Activated T-cell treated with anti-CD3 and anti-CD28 coated beads, Interleukin-2, amount 50 U/mL, for 24 hours (primary cell): ENCODE results near the gene LCN6.
A peak's percentile ranks its signal among the peaks of the same experiment; 100 is the strongest.

Experiments
- DNase-seq: peaks from one replicate; pipeline ENCODE4 v3.0.0-alpha.2; 2020
- H3K27ac Mint-ChIP-seq: 2 replicates; pipeline ENCODE4 v1.8.0; 2020; ENCODE audit warnings: mild to moderate bottlenecking, mixed read lengths
- H3K27me3 Mint-ChIP-seq: 2 replicates; pipeline ENCODE4 v1.8.0; 2020; ENCODE audit warnings: mixed read lengths
- H3K36me3 Mint-ChIP-seq: 2 replicates; pipeline ENCODE4 v1.8.0; 2020; ENCODE audit warnings: low read depth, mixed read lengths
- H3K4me1 Mint-ChIP-seq: 2 replicates; pipeline ENCODE4 v1.8.0; 2020; ENCODE audit warnings: low read depth, mixed read lengths
- H3K4me3 Mint-ChIP-seq: 2 replicates; pipeline ENCODE4 v1.8.0; 2020; ENCODE audit warnings: mild to moderate bottlenecking, moderate library complexity, mixed read lengths
- H3K9me3 Mint-ChIP-seq: 2 replicates; pipeline ENCODE4 v1.8.0; 2020; ENCODE audit warnings: mixed read lengths

LCN6 gene

DNA sequence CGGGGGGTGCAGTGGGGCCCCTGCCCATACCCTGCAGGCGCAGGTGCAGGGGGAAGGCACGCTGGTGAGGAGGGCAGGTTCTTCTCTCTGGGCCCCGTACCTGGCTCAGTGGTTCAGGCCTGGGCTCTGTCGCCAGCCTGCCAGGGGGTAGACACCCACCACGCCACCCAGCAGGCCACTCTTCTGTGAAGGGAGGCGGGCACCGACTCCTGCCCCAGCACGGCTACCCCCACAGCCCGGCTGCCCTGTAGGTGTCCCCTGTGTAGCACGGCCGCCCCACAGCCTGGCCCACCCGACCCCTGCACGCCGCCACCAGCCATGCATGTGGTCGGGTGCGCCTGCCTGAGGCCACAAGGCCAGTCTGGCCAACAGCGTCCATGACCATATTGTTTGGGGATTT, 1.7 kb downstream of the LCN6 start:
- H3K36me3 Mint-ChIP-seq: no peaks in the 10 kb centered on the region
- peaks cover 3% of the 10 kb centered on the region for H3K9me3 Mint-ChIP-seq
- peaks cover 14% of the 10 kb centered on the region for H3K4me1 Mint-ChIP-seq
- no peak overlapping the region for H3K4me3 Mint-ChIP-seq
- peaks cover 38% of the 10 kb centered on the region for H3K27me3 Mint-ChIP-seq
- DNase-seq: no peak
- H3K27ac Mint-ChIP-seq: no peak overlapping the region

DNA sequence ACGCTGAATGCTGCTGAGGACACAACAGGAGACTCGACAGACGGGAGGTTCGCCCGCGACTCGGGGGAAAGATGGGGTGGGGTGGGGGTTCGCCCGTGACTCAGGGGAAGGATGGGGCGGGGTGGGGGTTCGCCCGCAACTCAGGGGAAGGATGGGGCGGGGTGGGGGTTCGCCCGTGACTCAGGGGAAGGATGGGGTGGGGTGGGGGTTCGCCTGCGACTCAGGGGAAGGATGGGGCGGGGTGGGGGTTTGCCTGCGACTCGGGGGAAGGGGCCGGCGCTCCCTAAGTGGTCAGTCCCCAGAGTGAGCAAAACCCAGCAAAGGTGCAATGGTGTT, 2.2 kb downstream of the LCN6 start:
- Mint-ChIP-seq H3K4me1 (peaks cover 17% of the 10 kb centered on the region), H3K4me3 (no peak overlapping the region), H3K36me3 (no peaks in the 10 kb centered on the region), H3K27ac (no peak overlapping the region), H3K9me3 (no peaks in the 10 kb centered on the region), H3K27me3 (peaks cover 35% of the 10 kb centered on the region)
- DNase-seq: no peak

DNA sequence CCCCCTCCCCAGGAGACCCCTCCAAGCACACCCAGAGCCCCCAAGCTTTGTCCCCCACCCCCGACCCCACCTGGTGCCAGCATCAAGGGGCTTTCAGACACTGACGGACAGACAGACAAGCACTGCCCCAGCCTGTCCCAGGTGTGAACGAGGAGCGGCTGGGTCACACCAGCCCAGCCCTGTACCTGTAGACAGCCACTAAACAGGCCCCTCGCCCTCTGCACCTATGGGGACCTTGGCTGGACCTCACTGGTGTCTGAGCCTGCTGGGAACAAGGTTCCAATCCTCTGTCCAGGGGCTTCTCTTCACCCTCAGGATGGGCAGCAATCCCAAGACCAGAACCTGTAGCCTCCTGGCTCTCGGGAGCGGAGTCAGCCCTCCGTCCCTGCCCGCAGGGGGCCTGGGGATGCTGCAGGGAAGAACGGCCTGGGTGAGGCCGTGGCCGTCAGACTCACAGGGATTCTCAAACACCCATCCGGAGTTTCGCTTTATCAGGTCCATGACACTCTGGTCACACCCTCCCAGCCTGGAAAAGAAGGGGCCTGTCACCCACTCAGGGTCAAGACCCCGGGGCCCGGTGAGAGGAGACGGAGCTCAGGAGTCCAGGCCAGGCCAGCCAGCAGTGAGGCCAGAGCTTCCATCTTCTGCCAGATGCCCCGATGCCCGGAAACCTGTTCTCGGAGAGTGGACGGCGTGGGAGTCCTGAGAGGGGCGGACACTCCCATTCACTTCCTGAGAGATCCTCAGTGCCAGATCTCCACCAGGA, 2.8 kb downstream of the LCN6 start:
- H3K4me3 Mint-ChIP-seq: no peak overlapping the region
- H3K36me3 Mint-ChIP-seq: no peaks in the 10 kb centered on the region
- H3K27me3 Mint-ChIP-seq: peaks cover 34% of the 10 kb centered on the region
- no peak for DNase-seq
- peaks cover 17% of the 10 kb centered on the region for H3K4me1 Mint-ChIP-seq
- H3K27ac Mint-ChIP-seq: no peak overlapping the region
- H3K9me3 Mint-ChIP-seq: no peaks in the 10 kb centered on the region

DNA sequence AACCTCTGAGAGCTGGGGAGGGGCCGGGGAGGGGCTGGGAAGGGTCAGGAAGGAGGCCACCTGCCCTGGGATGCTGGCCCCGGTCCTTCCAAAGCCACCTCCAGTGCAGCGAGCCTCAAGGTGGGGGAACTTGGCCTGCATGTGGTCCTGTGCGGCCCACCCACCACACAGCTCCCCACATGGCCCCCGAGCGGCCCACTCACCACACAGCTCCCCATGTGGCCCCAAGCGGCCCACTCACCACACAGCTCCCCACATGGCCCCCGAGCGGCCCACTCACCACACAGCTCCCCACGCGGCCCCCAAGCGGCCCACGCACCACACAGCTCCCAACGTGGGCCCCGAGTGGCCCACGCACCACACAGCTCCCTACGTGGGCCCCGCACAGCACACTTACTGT, 3.6 kb downstream of the LCN6 start:
- peaks cover 12% of the 10 kb centered on the region for H3K4me1 Mint-ChIP-seq
- H3K27ac Mint-ChIP-seq: no peak overlapping the region
- H3K27me3 Mint-ChIP-seq: peaks cover 29% of the 10 kb centered on the region

DNA sequence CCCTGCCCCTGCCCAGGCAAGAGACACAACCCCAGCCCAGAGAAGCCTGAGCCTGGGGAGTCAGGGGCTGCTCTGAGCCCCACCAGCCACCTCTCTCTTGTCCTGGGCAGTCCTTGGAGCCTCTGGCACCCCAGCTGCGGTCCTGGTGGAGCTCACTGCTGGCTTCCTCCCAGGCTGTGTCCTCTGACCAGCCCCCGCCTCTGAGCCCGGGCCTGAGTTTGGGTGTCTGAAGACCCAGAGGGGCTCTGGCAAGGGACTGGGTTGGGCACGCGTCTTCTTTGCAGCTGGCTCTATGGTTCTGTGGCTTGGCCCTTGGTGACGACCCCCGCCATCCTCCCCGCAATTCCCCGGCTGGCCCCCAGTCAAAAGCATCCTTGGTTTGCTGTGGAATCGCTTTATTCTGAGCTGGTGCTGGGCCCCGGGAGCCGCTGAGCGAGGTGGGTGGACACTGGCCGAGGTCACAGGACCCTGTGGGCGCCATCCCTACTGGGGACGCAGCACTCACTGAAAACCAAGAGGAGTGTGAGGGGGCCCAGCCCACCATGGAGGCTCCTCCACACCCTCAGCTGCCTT, 4.6 kb downstream of the LCN6 start:
- Mint-ChIP-seq H3K27ac (no peak overlapping the region), H3K36me3 (no peaks in the 10 kb centered on the region), H3K27me3 (peaks cover 23% of the 10 kb centered on the region), H3K4me1 (peaks cover 12% of the 10 kb centered on the region), H3K4me3 (no peak overlapping the region), H3K9me3 (no peaks in the 10 kb centered on the region)
- no peak for DNase-seq

More for the DNA sequence above, 3.6 kb downstream of the LCN6 start:
- Mint-ChIP-seq H3K4me3 (no peak overlapping the region), H3K9me3 (no peaks in the 10 kb centered on the region), H3K36me3 (no peaks in the 10 kb centered on the region)
- DNase-seq: no peak

DNA sequence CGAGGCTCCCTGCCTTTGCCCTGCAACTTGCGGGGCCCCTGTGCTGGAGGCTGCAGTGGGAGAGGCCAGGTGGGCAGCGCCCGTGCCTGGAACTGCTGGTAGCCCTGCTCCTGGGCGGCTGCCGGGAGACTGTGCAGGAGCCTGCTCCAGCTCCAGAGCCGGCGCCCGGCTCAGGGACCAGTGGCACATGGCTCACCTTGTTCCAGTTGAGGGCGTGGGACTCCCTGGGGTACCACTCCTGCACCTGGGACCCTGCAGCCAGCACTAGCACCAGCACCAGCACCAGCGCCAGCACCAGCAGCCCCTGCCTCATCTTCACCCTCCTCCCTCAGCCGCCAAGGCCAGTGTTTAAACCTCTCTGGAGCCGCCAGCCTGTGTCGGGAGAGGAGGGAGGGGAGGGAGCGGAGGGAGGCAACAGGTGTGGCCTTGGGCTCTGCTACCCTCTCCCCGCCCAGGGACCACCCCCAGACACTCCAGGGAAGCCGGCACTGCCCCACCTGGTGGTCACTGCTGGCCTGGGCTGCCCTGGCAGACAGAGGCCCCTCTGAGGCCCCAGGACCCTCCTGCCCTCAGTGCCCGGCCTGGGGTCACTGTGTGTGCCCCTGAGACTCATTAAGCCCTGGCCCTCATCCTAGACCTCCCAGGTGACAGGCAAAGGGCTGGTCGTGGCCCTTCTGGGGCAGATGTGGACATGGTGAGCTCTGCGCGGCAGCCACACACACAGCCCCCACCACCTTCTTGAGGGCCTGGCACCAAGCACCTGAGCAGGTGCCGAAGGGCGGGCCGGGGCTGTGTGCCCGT, 5.5 kb downstream of the LCN6 start, which contains the start of gene LCN10:
TSS of gene LCN10 (minus strand) at position 350 of the 801 bp plus-strand sequence. CDS start at position 313, 37 bp downstream.
- peak within 1 kb of the TSS; percentile 59 for H3K4me3 Mint-ChIP-seq
- peaks cover 14% of the 10 kb centered on the region for H3K27me3 Mint-ChIP-seq
- no peaks in the 10 kb centered on the region for H3K9me3 Mint-ChIP-seq
- H3K27ac Mint-ChIP-seq: no peak within 1 kb of the TSS
- H3K36me3 Mint-ChIP-seq: no peaks in the 10 kb centered on the region
- no peak for DNase-seq
- H3K4me1 Mint-ChIP-seq: peaks cover 12% of the 10 kb centered on the region

DNA sequence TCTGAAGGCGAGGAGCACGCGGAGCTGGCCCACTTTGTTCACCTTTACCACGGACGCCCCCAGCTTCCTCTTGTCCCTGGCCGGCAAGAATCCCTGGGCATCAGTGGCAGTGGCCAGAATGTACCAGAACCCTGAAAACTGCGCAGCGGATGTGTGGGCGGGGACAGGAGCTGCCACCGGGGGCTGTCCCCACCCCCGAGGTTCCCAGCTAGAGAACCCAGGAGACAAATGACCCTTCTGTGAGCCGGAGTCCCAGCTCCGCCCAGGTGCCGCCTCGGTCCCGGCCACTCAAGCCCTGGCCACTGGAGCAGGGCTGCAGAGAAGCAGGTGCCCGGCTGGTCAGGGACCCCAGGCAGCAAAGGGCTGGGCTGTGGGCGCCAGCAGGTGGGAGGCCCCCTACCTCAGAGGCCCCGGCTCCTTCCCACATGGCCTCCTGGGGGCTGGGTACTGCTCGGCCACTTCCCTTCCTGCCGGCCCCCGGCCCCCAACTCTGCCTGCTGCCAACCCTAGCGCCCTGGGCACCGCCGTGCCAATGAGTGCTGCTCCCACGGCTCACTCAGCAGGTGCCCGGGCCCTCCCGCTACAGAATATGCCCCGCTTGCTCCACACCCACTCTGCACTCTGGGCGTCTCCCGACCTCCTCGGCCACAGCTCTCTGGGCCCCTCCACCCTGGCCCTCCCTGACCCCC, 6.3 kb downstream of the LCN6 start:
- H3K4me1 Mint-ChIP-seq: peaks cover 12% of the 10 kb centered on the region
- no peak overlapping the region for H3K27ac Mint-ChIP-seq
- H3K4me3 Mint-ChIP-seq: peak overlapping the region; percentile 59
- H3K36me3 Mint-ChIP-seq: no peaks in the 10 kb centered on the region
- H3K27me3 Mint-ChIP-seq: peaks cover 13% of the 10 kb centered on the region
- DNase-seq: peak; percentile 60
- H3K9me3 Mint-ChIP-seq: no peaks in the 10 kb centered on the region

DNA sequence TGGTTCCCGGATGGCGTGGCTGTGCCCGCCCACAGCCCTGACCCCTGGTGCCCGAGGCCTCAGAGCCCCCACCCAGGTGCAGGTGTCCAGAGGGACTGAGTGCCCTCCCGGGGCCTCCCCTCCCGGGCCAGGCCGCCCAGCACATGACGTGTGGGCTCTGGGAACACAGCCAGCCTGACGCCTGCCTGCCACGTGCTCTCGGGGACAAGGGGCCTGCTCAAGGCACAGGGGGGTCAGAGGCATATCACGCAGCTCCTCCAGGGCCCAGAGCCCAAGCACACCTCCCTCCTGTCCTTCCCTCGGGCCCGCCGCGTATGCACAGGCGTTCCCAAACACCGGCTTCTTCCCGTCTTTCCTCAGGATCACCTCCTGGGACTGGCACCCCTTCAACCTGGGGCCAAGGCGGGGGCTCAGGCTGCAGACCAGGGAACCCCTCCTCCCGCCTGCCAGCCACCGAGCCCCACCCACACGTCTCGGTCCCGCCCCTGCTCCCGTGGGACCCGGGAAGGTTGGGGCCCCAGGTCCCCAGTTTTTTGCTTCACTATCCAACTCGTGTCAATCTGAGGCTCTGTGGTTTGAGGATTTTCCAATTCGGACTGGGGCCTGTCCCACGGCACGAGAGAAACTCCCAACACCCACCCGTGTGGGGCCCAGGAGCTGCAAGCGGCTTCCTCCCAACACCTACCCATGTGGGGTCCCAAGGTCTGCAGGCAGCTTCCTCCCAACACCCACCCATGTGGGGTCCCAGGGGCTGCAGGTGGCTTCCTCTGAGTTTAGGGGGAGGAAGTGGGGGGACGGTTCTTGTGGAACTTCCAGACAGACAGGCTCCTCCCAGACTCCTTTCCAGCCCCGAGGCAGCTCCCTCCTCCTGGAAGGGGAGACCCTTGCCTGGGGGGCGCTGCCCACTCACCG, 7.1 kb downstream of the LCN6 start:
- Mint-ChIP-seq H3K27ac (no peak overlapping the region), H3K4me1 (peaks cover 12% of the 10 kb centered on the region), H3K27me3 (peaks cover 11% of the 10 kb centered on the region), H3K36me3 (no peaks in the 10 kb centered on the region), H3K4me3 (peak overlapping the region; percentile 59), H3K9me3 (no peaks in the 10 kb centered on the region)
- peak; percentile 59 for DNase-seq

DNA sequence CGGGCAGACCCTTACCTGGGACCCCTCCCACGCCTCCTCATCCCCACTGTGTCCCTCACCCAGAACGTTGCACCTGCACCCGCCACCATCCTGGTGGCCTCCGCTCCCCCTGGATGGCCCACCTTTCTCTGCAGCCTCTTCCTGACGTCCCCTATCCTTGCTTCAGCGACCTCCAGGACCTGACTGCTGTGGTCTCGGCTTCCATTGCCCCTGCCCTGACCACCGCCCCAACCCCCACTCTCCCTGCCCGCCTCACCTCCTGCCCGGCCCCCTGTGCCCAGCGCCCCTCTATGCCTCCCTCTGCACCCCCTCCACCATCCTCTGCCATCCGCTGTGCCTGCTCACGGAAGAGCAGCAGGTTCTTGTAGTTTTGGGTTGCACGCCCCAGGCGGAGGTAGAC, 7.8 kb downstream of the LCN6 start:
- DNase-seq: no peak
- Mint-ChIP-seq H3K9me3 (no peaks in the 10 kb centered on the region), H3K4me1 (peaks cover 12% of the 10 kb centered on the region), H3K27me3 (peaks cover 11% of the 10 kb centered on the region), H3K27ac (no peak overlapping the region), H3K4me3 (peak overlapping the region; percentile 8), H3K36me3 (no peaks in the 10 kb centered on the region)

DNA sequence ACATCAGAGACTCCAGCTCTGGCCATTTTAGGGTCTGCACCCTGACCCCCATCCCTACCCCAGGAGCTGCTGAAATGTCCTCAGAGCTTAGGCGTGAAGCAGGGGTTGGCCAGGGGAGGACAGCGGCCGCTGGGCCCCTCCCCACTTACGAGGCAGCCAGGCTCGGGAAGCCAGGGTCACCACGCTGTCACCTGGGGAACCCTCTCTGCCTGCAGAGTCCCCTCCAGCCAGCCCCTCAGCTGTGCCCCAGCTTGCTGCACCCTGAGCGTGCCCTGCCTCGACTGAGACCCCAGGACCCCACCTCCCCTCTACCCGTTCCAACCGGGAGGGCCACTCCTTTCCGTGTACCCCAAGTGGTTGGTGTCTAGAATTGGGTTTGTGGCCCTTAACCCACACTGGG, 8.3 kb downstream of the LCN6 start:
- H3K9me3 Mint-ChIP-seq: no peaks in the 10 kb centered on the region
- no peak overlapping the region for H3K27ac Mint-ChIP-seq
- peaks cover 12% of the 10 kb centered on the region for H3K4me1 Mint-ChIP-seq
- no peak for DNase-seq
- H3K36me3 Mint-ChIP-seq: no peaks in the 10 kb centered on the region
- H3K4me3 Mint-ChIP-seq: no peak overlapping the region
- H3K27me3 Mint-ChIP-seq: peaks cover 11% of the 10 kb centered on the region

DNA sequence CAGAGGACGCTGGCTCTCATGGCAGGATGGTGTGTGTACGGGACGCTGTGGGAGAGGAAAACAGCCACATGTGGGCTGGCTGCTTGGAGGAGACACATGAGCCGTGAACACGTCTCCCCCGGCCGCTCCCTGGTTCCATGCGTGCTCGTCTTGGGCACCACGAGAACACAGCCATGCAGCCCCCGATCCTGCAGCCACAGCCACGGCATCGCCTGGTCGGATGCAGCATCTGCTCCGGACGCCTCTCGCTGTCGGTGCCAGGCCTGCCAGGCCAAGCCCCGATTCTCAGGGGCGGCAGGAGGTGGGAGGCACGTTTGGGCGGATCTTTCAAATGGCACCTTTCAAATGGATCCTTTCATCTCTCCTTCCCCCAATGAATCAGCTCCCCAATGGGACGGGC, 8.8 kb downstream of the LCN6 start:
- Mint-ChIP-seq H3K4me1 (peaks cover 12% of the 10 kb centered on the region), H3K4me3 (no peak overlapping the region), H3K9me3 (no peaks in the 10 kb centered on the region), H3K36me3 (no peaks in the 10 kb centered on the region), H3K27ac (no peak overlapping the region), H3K27me3 (peaks cover 11% of the 10 kb centered on the region)
- no peak for DNase-seq

DNA sequence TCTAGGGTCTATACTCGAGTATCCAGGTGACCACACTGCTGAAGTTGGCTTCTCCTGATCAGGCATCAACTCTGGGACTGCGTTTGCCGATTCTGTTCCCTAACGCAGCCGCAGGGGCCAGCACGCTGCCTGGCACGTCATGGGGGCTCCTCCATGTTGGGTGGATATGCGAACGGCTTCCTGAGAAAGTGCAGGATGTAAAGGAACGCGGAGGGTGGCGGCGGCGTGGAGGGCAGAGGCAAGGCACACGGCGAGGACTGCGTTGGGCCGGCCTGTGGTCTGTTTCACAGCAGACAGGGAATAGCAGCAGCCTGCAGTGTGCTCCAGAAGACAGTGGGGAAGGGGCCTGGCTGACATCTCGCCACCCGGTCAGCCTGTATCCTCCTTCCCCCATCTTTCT, 9.4 kb downstream of the LCN6 start:
- H3K27ac Mint-ChIP-seq: no peak overlapping the region

DNA sequence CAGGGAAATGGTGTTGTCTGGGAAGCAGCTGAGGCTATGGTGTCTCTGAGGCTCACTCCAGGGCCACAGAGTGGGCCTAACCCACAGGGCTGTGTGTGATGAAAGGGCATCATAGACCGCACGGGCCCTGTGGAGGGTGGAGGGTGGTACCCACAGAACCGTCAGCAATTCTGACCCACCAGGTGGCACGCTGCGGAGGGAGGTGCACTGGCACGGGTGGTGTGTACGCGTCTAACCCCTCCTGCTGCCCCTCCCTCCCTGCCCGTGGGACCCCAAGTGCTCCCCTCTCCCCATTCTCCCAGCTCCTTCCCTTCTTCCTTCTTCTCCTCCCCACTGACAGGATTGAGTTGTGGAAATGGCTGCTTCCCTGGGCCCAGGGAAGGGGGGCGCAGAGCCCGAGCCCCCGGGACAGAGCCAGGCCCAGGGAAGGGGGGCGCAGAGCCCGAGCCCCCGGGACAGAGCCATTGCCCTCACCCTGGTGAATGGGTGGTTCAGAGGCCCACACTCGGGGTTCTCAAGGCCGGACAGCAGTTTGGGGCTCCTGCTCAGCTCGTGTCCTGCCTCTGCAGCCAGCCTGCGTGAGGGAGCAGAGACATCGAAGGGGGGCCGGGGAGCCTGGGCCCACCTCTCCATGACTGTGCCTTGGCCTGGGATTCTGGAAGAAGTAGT, 12.4 kb downstream of the LCN6 start:
- Mint-ChIP-seq H3K36me3 (no peaks in the 10 kb centered on the region), H3K4me3 (no peak overlapping the region), H3K27me3 (no peaks in the 10 kb centered on the region), H3K9me3 (no peaks in the 10 kb centered on the region), H3K27ac (no peak overlapping the region), H3K4me1 (peaks cover 14% of the 10 kb centered on the region)
- DNase-seq: no peak

More for the DNA sequence above, 9.4 kb downstream of the LCN6 start:
- Mint-ChIP-seq H3K36me3 (no peaks in the 10 kb centered on the region), H3K4me3 (no peak overlapping the region), H3K27me3 (peaks cover 11% of the 10 kb centered on the region), H3K9me3 (no peaks in the 10 kb centered on the region), H3K4me1 (peaks cover 12% of the 10 kb centered on the region)
- DNase-seq: no peak
